GM19467 (cell line): ENCODE data around the gene TUBB3.
"Not testable (repeated sequence)": the region's sequence is repeated elsewhere in the genome, so short reads cannot be mapped to it uniquely, and the experiment has no call there.

Experiments used
- ATAC-seq: cut with Tn5 transposase; IDR thresholded peaks from one replicate; pipeline ENCODE4 v1.9.1; 2021; ENCODE audit warnings: mild to moderate bottlenecking, moderate library complexity; ENCODE audit not compliant: unreplicated experiment

Gene TUBB3

GRCh38 chr16:89900885-89901284 lies 22.3 kb upstream of the TUBB3 start:
- ATAC-seq, result no peak

- ATAC-seq, result no peak
These were observed 20.2 kb upstream of the TUBB3 start for GRCh38 chr16:89902980-89903379.

- ATAC-seq, result no peak
These were observed 19.1 kb upstream of the TUBB3 start for GRCh38 chr16:89903908-89904515.

GRCh38 chr16:89904606-89905510 lies 18.3 kb upstream of the TUBB3 start:
- ATAC-seq, result no peak

- no peak for ATAC-seq
These were observed 17.5 kb upstream of the TUBB3 start for GRCh38 chr16:89905511-89906139.

- no peak for ATAC-seq
These were observed 16.8 kb upstream of the TUBB3 start for GRCh38 chr16:89906140-89907025.

GRCh38 chr16:89907055-89907814 lies 15.9 kb upstream of the TUBB3 start:
- ATAC-seq, result no peak

- no peak for ATAC-seq
These were observed 14.9 kb upstream of the TUBB3 start for GRCh38 chr16:89908236-89908635.

GRCh38 chr16:89909777-89910716 lies 13.1 kb upstream of the TUBB3 start:
- no peak for ATAC-seq

GRCh38 chr16:89910717-89911354 lies 12.3 kb upstream of the TUBB3 start:
- ATAC-seq, result no peak

GRCh38 chr16:89911375-89911774 lies 11.8 kb upstream of the TUBB3 start:
- ATAC-seq, result no peak

- ATAC-seq, result no peak
These were observed 11.0 kb upstream of the TUBB3 start for GRCh38 chr16:89912143-89912542.

GRCh38 chr16:89912627-89913026 lies 10.5 kb upstream of the TUBB3 start:
- no peak for ATAC-seq

GRCh38 chr16:89913408-89914387 lies 9.4 kb upstream of the TUBB3 start:
- ATAC-seq, result no peak

- ATAC-seq, result not testable (repeated sequence)
These were observed 8.4 kb upstream of the TUBB3 start for GRCh38 chr16:89914642-89915285.

GRCh38 chr16:89915303-89916232 lies 7.6 kb upstream of the TUBB3 start:
- ATAC-seq, result no peak
